Osteoblast (primary cell): ENCODE results near the gene TRAK2. TPM values are rescaled to one million over a fixed set of nuclear protein-coding genes. Genes with fewer than 3 reads are reported as not detected.

Source experiments
- DNase-seq: peaks from one replicate; pipeline ENCODE4 v3.0.0; 2011; ENCODE audit warnings: low spot score, mixed read lengths; ENCODE audit not compliant: insufficient read length; ENCODE audit errors: missing footprints
- H2AFZ ChIP-seq: 2 replicates; pipeline ENCODE4 v1.6.0; 2011; ENCODE audit warnings: mild to moderate bottlenecking, low read length
- H3K27ac ChIP-seq: 2 replicates; pipeline ENCODE4 v1.5.1; 2011; ENCODE audit warnings: mild to moderate bottlenecking, low read depth, low read length, moderate library complexity
- H3K27me3 ChIP-seq: 2 replicates; pipeline ENCODE4 v1.6.0; 2012; ENCODE audit warnings: mild to moderate bottlenecking, control low read depth, inconsistent platforms, low read length, moderate library complexity; ENCODE audit not compliant: insufficient read depth
- H3K36me3 ChIP-seq: 2 replicates; pipeline ENCODE4 v1.5.1; 2011; ENCODE audit warnings: mild to moderate bottlenecking, low read length, control low read depth, moderate library complexity; ENCODE audit not compliant: insufficient read depth
- H3K4me1 ChIP-seq: 2 replicates; pipeline ENCODE4 v1.5.1; 2011; ENCODE audit warnings: mild to moderate bottlenecking, low read length, control low read depth, moderate library complexity; ENCODE audit not compliant: insufficient read depth
- H3K4me2 ChIP-seq: 2 replicates; pipeline ENCODE4 v1.6.0; 2011; ENCODE audit warnings: mild to moderate bottlenecking, low read length; ENCODE audit not compliant: insufficient read depth
- H3K4me3 ChIP-seq: fragments of 200-600 bp; sonication (generic); 3 replicates; pipeline ENCODE4 v1.5.1; 2012; ENCODE audit warnings: mild to moderate bottlenecking, low read length, inconsistent platforms; ENCODE audit not compliant: insufficient read depth
- H3K79me2 ChIP-seq: 2 replicates; pipeline ENCODE4 v1.6.0; 2012; ENCODE audit warnings: mild to moderate bottlenecking, low read length, control low read depth, inconsistent platforms; ENCODE audit not compliant: insufficient read depth
- H3K9me3 ChIP-seq: 2 replicates; pipeline ENCODE4 v1.5.1; 2011; ENCODE audit warnings: low read depth, low read length, control low read depth
- H4K20me1 ChIP-seq: 2 replicates; pipeline ENCODE4 v1.6.0; 2012; ENCODE audit warnings: mild to moderate bottlenecking, low read length, control low read depth; ENCODE audit not compliant: insufficient read depth
- total RNA-seq: library from RNA; depleted of rRNA; stranded (reverse); fragments of >200 nt; gene quantifications from 2 replicates; pipeline ENCODE4 v1.2.3, GENCODE V29; 2012
- TF ChIP-seq, protein P1 (sequence below): IDR thresholded peaks from 2 replicates; pipeline ENCODE4 v1.5.1; 2011; ENCODE audit warnings: mild to moderate bottlenecking, low read depth, low read length, moderate library complexity; ENCODE audit errors: extremely low read depth

The TRAK2 gene
- total RNA-seq, 1 donor: 56.8 TPM

DNA sequence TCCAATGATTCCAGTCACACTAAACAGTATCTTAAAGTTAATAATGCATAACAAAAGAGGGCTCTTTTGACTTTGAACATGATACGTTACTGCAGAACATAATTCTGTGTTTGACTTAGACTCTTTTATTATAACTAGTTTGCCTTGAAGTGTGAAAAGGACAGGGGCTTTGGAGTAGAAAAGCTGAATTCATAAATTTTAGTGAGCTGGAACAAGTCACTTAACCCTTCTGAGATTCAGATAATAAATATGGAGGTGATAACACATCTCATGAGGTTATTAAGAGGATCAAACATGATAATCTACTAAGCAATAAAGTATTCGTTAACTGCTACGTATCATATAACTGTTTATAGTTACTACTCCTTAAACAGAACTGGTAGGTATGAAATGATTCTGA lies 49.4 kb downstream of the TRAK2 start:
- TF ChIP-seq, protein P1, sequence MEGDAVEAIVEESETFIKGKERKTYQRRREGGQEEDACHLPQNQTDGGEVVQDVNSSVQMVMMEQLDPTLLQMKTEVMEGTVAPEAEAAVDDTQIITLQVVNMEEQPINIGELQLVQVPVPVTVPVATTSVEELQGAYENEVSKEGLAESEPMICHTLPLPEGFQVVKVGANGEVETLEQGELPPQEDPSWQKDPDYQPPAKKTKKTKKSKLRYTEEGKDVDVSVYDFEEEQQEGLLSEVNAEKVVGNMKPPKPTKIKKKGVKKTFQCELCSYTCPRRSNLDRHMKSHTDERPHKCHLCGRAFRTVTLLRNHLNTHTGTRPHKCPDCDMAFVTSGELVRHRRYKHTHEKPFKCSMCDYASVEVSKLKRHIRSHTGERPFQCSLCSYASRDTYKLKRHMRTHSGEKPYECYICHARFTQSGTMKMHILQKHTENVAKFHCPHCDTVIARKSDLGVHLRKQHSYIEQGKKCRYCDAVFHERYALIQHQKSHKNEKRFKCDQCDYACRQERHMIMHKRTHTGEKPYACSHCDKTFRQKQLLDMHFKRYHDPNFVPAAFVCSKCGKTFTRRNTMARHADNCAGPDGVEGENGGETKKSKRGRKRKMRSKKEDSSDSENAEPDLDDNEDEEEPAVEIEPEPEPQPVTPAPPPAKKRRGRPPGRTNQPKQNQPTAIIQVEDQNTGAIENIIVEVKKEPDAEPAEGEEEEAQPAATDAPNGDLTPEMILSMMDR: no peak
- peaks cover 17% of the 10 kb centered on the region for H3K4me1 ChIP-seq
- H3K4me2 ChIP-seq: no peak overlapping the region
- DNase-seq: no peak
- H3K4me3 ChIP-seq: no peak overlapping the region
- H3K27ac ChIP-seq: no peak overlapping the region
- H2AFZ ChIP-seq: no peak overlapping the region
- H3K9me3 ChIP-seq: no peaks in the 10 kb centered on the region
- H4K20me1 ChIP-seq: no peaks in the 10 kb centered on the region
- peaks cover 18% of the 10 kb centered on the region for H3K36me3 ChIP-seq
- H3K27me3 ChIP-seq: no peaks in the 10 kb centered on the region
- peaks cover 35% of the 10 kb centered on the region for H3K79me2 ChIP-seq

DNA sequence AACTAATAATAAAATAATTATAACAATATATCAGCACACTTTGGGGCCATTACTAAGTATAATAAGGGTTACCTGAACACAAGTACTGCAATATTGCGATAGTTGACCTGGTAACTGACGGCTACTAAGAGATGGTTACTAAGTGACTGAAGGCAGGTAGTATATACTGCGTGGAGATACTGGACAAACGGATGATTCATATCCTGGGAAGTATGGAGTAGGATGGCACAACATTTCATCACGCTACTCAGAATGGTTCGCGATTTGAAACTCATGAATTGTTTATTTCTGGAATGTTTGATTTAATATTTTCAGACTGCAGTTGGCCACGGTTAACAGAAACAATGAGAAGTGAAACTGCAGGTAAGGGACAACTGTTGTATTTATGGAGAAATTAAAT lies 54.7 kb downstream of the TRAK2 start:
- DNase-seq: no peak
- no peaks in the 10 kb centered on the region for H3K27me3 ChIP-seq
- H3K27ac ChIP-seq: no peak overlapping the region
- no peak overlapping the region for H3K4me3 ChIP-seq
- H3K4me2 ChIP-seq: no peak overlapping the region
- peaks cover 5% of the 10 kb centered on the region for H3K79me2 ChIP-seq
- H3K36me3 ChIP-seq: peaks cover 47% of the 10 kb centered on the region
- TF ChIP-seq, protein P1: no peak
- no peaks in the 10 kb centered on the region for H3K4me1 ChIP-seq
- no peak overlapping the region for H2AFZ ChIP-seq
- no peaks in the 10 kb centered on the region for H3K9me3 ChIP-seq
- no peaks in the 10 kb centered on the region for H4K20me1 ChIP-seq

DNA sequence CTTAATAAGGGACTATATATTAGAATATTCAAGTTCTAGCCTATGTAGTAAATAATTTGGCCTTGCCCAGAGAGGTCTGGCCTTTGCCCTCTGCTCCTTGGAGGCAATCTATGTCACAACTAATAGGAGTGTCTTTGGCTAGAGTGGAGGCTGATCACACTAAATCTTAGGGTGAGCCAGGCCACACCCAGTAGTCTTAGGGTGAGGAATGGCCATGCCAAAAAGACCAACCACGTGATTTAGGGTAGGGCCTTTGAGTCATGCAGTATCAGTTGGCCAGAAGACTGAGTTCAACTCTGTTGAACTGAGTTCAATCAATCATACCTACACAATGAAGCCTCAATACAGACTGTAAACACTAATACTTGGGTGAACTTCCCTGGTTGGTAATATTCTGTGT lies 68.1 kb downstream of the TRAK2 start:
- Histone ChIP-seq H3K4me2 (no peak overlapping the region), H3K9me3 (no peaks in the 10 kb centered on the region), H4K20me1 (no peaks in the 10 kb centered on the region), H3K27me3 (no peaks in the 10 kb centered on the region), H2AFZ (no peak overlapping the region), H3K4me1 (no peaks in the 10 kb centered on the region), H3K79me2 (no peaks in the 10 kb centered on the region), H3K4me3 (no peak overlapping the region), H3K36me3 (peaks cover 49% of the 10 kb centered on the region), H3K27ac (no peak overlapping the region)
- no peak for DNase-seq
- TF ChIP-seq, protein P1: no peak

DNA sequence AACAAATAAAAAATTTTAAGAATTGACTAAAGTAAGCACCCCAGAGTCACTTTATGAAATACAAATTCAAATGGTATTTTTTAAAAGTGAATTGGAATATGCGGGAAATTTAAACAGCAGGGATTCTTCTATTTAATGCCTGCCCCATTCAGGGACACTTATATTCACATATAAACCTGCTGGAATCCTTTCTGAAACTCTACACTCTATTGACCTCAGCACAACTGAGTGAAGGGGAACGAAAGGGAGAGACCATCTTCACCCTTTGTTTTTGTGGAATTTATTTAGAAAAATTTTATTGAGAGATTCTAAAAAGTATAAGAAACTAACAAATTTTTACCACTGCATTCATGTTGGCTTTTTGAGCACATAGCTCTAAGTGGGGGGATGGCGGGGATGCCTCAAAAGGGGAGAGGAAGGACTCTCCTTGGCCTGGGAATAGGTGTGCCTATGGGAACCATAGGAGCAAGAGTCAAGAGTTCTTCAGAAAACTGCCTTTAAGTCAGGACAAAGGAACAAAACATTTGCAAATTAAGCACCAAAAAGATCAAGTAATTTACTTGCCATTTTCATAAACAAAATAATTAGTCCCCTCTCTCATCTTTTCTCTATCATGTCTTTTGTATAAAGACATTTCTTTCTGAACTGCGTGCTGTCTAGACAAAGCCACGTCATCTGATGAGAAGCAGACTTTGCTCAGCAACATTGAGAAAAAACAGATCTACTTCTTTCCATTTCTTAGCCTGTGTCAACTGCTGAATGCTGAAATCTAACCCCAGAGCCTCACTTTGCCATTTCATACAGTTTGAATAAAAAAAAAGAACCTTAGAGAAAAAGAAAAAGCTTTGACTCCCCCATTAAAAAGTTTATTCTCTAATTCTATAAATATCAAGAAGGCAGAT lies 72.5 kb downstream of the TRAK2 start:
- no peaks in the 10 kb centered on the region for H4K20me1 ChIP-seq
- TF ChIP-seq, protein P1: no peak
- H3K36me3 ChIP-seq: peaks cover 39% of the 10 kb centered on the region
- H3K4me3 ChIP-seq: no peak overlapping the region
- no peak overlapping the region for H3K4me2 ChIP-seq
- no peaks in the 10 kb centered on the region for H3K79me2 ChIP-seq
- DNase-seq: no peak
- H3K27me3 ChIP-seq: no peaks in the 10 kb centered on the region
- H3K27ac ChIP-seq: no peak overlapping the region
- no peaks in the 10 kb centered on the region for H3K9me3 ChIP-seq
- no peak overlapping the region for H2AFZ ChIP-seq
- H3K4me1 ChIP-seq: no peaks in the 10 kb centered on the region
